HG03175 (cell line): ENCODE results near the gene COBLL1.
"Not testable (repeated sequence)": the region's sequence is repeated elsewhere in the genome, so short reads cannot be mapped to it uniquely, and the experiment has no call there.

Source experiments
- ATAC-seq: cut with Tn5 transposase; IDR thresholded peaks from one replicate; pipeline ENCODE4 v1.9.1; 2021; ENCODE audit warnings: mild to moderate bottlenecking, moderate library complexity; ENCODE audit not compliant: unreplicated experiment

Gene COBLL1

GRCh38 chr2:164721430-164721829 lies 120.2 kb downstream of the COBLL1 start:
- ATAC-seq = no peak

- no peak for ATAC-seq
These were observed 121.4 kb downstream of the COBLL1 start for GRCh38 chr2:164719996-164720941.

DNA sequence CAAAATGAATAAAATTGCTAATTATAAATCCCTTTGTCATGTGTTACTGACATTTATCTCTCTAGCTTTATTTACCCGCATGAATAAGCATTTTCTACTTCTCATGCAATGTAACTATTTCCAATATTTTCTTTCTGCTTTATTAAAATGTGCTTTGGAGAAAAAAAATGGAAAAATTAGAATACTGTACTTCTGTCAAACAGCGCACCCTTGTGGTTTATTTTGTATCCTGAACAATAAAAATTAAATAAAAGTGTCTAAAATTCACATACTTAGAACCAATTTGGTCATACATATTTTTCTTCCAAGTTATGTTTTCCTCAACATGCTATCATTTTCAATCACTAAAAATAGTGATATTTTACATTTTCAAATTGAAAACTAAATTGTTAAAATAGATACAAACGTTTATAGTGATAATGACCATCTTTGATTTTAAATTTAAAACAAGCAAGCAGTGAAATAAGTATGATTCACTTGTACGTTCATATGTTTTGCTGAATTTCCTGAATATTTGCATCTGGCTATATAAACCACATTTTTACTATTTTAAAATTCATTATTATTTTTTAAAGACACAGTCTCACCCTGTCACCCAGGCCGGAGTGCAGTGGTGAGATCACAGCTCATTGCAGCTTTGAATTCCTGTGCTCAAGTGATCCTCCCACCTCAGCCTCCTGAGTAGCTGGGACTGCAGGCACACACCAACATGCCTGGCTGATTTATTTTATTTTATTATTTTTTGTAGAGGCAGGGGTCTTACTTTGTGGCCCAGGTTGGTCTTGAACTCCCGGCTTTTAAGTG lies 124.4 kb downstream of the COBLL1 start:
- no peak for ATAC-seq

DNA sequence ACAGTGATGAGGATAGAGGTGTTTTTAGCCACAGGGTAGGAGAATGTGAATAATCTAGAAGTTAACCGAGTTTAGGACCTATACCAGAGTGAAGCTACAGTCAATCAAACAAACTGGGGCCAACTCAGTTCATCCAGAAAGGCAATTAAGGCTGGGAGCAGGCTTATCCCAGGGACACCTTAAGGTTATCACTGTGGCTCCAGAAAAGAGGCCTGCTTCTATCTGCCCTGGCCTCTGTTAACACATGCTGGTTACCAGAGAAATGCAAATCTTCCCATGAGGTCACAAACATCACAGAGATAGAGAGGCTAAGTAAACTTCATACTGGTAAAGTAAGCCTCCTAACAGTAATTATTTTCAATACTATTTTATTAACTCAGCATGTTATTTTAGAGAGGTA lies 127.2 kb downstream of the COBLL1 start:
- no peak for ATAC-seq

DNA sequence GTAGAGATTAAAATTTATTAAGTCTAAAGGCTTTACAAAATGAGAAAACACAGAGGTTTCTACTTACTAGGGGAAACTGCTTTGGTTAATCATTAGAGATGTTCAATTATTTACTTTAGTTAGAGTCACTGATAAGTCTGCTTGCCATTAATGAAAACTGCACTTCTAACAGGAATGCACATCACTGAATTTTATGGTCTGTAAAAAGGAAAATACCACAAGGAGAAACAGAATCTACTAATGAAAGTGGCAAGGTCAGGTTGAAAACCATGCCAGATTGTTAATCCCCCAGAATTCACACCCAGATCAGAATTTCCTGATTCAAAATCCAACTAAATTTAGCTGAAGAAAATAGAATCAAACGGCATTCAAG lies 129.9 kb downstream of the COBLL1 start:
- ATAC-seq = peak; percentile 72

- ATAC-seq = peak; percentile 51
These were observed 130.5 kb downstream of the COBLL1 start for GRCh38 chr2:164710837-164711765.

GRCh38 chr2:164710252-164710836 lies 131.3 kb downstream of the COBLL1 start:
- ATAC-seq = not testable (repeated sequence)

- no peak for ATAC-seq
These were observed 135.1 kb downstream of the COBLL1 start for GRCh38 chr2:164706522-164706921.

DNA sequence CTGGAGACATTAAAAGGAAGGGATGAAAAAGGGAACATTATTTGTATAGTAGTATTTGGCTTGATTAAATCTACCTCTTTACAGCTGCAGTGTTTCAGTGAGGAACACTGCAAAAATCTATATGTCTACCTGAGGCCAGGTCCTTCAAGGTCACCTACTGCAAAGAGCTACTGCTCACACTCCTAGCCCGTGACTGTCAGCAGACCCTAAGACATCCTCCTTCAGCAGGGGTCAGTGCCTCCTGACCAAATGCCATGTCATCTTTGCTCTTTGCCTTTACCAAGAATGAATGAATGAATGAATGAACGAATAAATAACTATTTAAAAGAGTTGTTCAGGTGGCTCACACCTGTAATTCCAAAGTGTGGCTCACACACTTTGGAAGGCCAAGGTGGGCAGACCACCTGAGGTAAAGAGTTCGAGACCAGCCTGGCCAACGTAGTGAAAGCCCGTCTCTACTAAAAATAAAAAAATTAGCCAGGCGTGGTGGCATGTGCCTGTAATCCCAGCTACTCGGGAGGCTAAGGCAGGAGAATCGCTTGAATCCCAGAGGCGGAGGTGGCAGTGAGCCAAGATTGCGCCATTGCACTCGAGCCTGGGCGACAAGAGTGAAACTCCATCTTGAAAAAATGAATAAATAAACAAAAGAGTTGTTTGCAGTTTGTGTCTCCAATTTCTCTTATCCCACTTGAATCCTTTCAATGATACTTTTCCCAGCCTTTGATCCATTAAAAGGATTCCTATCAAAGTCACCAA lies 136.0 kb downstream of the COBLL1 start:
- no peak for ATAC-seq

DNA sequence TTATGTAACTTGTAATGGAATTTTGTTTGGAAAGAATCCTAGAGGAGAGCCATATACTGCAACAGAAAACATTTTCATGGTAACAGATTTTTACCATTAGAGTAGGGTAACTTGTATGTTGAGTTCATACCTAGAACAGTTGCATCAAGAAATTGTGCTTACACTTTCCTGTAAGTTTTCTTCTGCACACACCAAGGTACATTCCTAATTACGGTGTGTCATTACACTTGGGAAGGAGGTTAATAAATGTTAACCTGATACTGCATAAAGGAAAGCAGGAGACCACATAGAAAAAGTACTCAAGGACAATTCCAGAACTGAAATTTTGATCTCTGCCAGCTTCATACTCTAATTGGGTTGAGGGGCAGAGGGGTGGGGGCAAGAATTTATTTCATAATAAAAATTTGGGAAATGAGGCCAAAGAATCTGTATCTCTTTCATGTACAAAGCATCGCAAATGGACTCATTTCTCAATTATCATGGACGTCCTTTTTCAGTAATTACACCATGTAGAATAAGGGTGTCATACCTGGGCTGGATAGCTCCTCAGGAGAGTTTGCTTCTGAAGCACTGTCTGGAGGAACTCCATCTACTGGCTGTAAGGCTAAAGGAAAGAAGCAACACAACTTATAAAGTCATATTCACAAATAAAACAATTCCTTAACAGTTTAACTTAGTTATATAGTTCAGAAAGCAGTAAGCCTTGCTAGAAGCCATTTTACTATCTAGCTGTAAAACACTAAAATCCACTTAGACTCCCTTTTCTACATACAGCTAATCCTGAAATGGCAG lies 137.5 kb downstream of the COBLL1 start:
- no peak for ATAC-seq

DNA sequence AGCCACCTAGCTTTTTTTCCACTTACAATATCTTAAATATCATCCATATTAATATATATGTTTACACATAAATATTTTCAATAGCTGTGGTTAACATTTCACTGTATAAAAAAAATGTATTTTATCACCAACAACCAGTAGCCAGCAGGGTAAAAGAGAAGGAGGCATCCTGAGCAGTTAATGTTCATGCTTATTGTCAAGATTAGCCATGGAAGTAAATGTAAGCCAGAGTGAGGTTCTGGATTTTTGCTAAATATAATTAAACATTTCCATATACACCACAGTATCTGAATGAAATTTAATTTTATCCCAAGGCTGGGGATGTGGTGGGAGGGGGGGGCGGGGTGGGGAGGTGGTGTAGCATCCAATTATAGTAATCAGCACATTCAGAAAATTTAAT lies 140.1 kb downstream of the COBLL1 start:
- no peak for ATAC-seq

DNA sequence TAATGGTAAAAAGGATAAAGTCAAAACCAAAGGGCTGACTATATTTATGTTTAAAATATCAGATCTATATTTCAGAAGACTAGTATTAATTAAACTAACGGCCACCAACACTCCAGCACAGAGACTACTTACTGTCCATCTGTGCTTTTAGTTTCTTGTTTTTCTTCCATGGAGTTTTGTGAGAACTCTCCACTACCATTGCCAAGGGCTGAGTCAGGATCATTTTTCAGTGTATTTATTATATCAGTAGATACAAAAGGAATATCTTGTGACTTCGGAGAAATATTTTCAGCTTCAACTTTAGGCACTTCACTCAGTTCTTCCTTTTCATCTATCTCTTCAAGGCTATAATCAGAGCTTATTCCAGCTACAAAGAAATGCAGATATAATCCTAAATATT lies 141.2 kb downstream of the COBLL1 start:
- ATAC-seq = no peak

DNA sequence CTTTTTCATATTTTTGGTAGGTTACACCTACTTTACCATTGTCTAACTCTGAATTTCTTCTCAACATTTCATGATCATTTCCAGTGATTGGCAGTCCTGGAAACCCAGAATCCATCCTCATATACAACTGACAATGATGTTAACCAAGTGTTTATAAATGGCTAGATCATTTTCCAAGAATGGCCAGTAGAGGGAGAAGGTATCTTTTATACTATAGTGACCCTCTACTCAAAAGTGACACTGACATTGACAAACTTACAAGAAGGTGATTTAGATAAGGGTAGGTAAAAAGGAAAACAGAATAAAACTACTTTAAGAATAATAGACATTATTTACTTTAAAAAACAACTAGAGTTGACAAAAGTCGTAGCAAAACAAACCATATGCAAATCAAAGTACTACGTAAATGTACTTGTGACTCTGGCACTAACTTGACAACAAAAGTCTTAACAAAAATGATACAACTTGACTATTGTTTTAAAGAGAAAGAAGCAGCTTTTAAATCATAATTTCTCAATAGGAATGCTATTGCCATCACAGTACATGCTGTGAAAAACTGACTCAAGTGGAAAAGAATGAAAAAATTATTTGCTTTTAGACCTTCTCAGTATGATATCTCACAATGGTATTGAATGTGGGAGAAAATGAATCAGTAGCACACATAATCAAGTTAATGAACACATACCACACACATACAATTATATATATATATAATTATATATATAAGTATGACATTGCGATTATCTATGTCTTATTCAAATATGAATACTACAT lies 143.7 kb downstream of the COBLL1 start:
- peak; percentile 65 for ATAC-seq

DNA sequence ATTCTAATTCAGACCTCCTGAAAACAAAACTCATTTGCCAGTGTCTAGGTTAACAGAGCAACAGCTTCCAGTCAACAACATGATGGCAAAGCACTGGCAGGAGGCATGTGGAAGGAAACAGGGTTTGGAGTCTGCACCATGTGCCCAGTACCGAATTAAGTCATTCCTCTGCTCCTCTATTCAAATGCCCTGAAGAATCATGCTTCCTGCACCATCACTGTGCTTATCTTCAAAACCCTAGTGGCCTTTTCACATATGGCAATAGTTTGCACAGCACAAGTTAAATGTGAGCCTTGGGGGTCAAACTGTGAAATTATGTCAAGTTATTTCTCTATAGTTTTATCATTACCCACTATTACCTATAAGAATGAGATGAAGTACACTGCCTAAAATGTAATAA lies 145.0 kb downstream of the COBLL1 start:
- ATAC-seq = peak; percentile 44

DNA sequence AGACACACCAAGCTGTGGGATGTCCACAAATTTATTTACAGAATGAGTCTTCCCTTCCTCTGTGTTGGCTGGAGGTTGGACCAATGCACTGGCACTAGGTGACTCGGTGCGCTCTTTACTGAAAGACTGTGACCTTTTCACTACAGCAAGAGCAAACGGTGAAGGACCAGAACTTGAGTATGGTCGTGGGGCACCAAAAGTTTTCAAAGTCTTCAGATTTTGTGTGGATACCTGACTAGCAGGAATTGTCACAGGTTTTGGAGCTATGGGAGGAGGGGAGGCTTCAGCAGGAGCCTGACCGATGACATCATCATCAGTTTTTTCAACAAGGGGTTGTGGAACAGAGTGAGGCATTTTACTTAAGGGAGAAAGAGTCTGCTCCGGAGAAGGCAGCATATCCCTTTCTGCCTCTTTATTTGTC lies 147.3 kb downstream of the COBLL1 start:
- ATAC-seq = no peak

- ATAC-seq = no peak
These were observed 147.8 kb downstream of the COBLL1 start for GRCh38 chr2:164693834-164694233.

DNA sequence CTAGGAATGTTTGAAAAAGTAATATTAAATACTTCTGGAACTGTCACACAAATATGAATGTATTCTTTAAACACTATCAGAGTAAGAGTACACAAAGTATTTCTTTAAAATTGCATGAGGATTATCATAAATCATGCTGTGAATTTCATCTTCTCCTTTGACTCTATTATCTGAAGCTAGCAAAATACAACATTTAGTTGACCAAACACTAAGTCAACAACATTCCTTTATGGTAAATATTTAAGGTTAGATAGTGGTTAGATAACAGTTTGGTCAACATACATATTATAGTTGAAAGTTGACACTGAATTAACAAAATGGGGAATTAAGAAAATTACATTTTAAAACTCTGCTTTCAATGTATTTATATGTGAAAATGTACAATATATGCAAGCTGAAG lies 148.2 kb downstream of the COBLL1 start:
- ATAC-seq = no peak

GRCh38 chr2:164692958-164693357 lies 148.7 kb downstream of the COBLL1 start:
- ATAC-seq = no peak
